Cardiac muscle cell (in vitro differentiated cells and primary cell): ENCODE data around the gene TMEM139. TPM values are rescaled to one million over a fixed set of nuclear protein-coding genes. Genes with fewer than 3 reads are reported as not detected.
A peak's percentile ranks its signal among the peaks of the same experiment; 100 is the strongest.

Source experiments
- DNase-seq, 2 donors: peaks; one replicate each; pipeline versions ENCODE4 v3.0.0 to v3.0.0-alpha.2; 2010 to 2017; ENCODE audit warnings: low read depth in 1 of 2, low spot score in 1 of 2
- H3K27ac ChIP-seq: fragments of 200-600 bp; sonication (generic); 2 replicates; pipeline ENCODE4 v1.5.1; 2016
- H3K27me3 ChIP-seq: fragments of 200-600 bp; sonication (generic); 2 replicates; pipeline ENCODE4 v1.6.0; 2016; ENCODE audit warnings: control low read depth
- H3K36me3 ChIP-seq: fragments of 200-600 bp; sonication (generic); 2 replicates; pipeline ENCODE4 v1.5.1; 2016; ENCODE audit warnings: control low read depth
- H3K4me1 ChIP-seq: fragments of 200-600 bp; sonication (generic); 2 replicates; pipeline ENCODE4 v1.8.1; 2017; ENCODE audit warnings: low read depth, mild to moderate bottlenecking, mixed run types
- H3K4me3 ChIP-seq: fragments of 200-600 bp; sonication (generic); 2 replicates; pipeline ENCODE4 v1.5.1; 2016; ENCODE audit warnings: mild to moderate bottlenecking
- H3K9me3 ChIP-seq: fragments of 200-600 bp; sonication (generic); 2 replicates; pipeline ENCODE4 v1.5.1; 2017; ENCODE audit warnings: low read depth, mild to moderate bottlenecking, control low read depth
- CTCF ChIP-seq: IDR thresholded peaks from 2 replicates; pipeline ENCODE4 v1.5.1; 2012; ENCODE audit warnings: low read depth, mild to moderate bottlenecking, low read length
- polyA plus RNA-seq: library from polyadenylated mRNA; unstranded; fragments of >200 nt; fragmentation: Nextera tagmentation; extraction: Ambion mirVana; gene quantifications from 2 replicates; pipeline ENCODE4 v1.2.1, GENCODE V29; 2016
- total RNA-seq: library from RNA; depleted of rRNA; stranded (reverse); fragments of >200 nt; gene quantifications from 2 replicates; pipeline ENCODE4 v1.2.3, GENCODE V29; 2016

The TMEM139 gene
- total and polyA plus RNA-seq, 2 experiments from 2014 or later: 0.69 to 2.0 TPM

GRCh38 chr7:143314127-143314526 lies 29.4 kb downstream of the TMEM139 start:
- no peak for TF ChIP-seq CTCF
- H3K9me3 ChIP-seq: no peaks in the 10 kb centered on the region

DNA sequence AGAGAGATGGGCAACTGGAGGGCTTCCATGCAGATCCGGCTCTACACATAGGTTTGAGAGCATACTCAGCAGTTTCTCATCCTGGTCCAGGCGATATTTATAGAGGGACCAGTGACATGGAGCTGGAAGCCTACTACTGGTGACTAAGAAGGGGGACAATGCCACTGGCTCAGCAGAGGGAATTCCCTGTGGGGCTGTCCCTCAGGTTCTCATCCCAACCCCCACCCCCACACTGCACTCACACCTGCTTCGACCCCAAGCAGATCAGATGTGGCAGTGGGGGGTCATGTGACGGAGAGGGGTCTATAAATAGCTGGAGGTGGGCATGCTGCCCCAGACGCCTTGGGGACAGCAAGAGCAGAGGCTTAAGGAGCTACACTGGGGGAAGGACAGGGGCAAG lies 31.0 kb downstream of the TMEM139 start, which contains the start of gene CLCN1:
TSS of gene CLCN1 (plus strand) at position 336 of the 400 bp plus-strand sequence. CDS start 102 bp downstream, outside the sequence.
- H3K4me1 ChIP-seq: peaks cover 7% of the 10 kb centered on the region
- no peaks in the 10 kb centered on the region for H3K27me3 ChIP-seq
- H3K36me3 ChIP-seq: no peaks in the 10 kb centered on the region
- H3K4me3 ChIP-seq: no peak within 1 kb of the TSS
- DNase-seq: no peak
- no peak for TF ChIP-seq CTCF
- H3K27ac ChIP-seq: no peak within 1 kb of the TSS
- no peaks in the 10 kb centered on the region for H3K9me3 ChIP-seq

More at GRCh38 chr7:143314127-143314526, 29.4 kb downstream of the TMEM139 start:
- DNase-seq: no peak
- H3K4me1 ChIP-seq: peaks cover 7% of the 10 kb centered on the region
- H3K36me3 ChIP-seq: no peaks in the 10 kb centered on the region
- no peak overlapping the region for H3K27ac ChIP-seq
- no peak overlapping the region for H3K4me3 ChIP-seq
- H3K27me3 ChIP-seq: no peaks in the 10 kb centered on the region

GRCh38 chr7:143316492-143316891 lies 31.7 kb downstream of the TMEM139 start:
- Histone ChIP-seq H3K4me1 (peaks cover 7% of the 10 kb centered on the region), H3K9me3 (no peaks in the 10 kb centered on the region), H3K27me3 (no peaks in the 10 kb centered on the region), H3K36me3 (no peaks in the 10 kb centered on the region), H3K4me3 (no peak overlapping the region), H3K27ac (no peak overlapping the region)
- DNase-seq: no peak
- TF ChIP-seq CTCF: no peak

- Histone ChIP-seq H3K9me3 (no peaks in the 10 kb centered on the region), H3K4me3 (no peak overlapping the region), H3K36me3 (no peaks in the 10 kb centered on the region), H3K4me1 (peaks cover 7% of the 10 kb centered on the region), H3K27ac (no peak overlapping the region), H3K27me3 (no peaks in the 10 kb centered on the region)
- peak in 1 of 2 donors; percentile 61 for DNase-seq
- TF ChIP-seq CTCF: no peak
Observed at GRCh38 chr7:143318661-143319060, 33.9 kb downstream of the TMEM139 start.

DNA sequence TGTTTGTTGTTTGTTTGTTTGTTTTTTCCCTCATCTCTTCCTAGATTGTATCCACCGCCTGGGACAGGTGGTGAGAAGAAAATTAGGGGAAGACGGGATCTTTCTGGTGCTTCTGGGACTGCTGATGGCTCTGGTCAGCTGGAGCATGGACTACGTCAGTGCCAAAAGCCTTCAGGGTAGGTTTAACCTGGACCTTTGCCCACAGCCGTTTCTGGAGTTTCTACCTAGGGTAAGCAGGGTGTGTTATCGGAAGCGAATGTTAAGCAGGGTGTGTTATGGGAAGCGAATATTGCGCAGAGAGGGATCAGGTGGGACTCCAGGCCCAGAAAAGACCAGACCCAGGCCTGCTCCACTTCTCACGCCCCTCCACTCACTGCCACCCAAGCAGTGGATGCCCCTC lies 35.9 kb downstream of the TMEM139 start:
- H3K4me1 ChIP-seq: peaks cover 7% of the 10 kb centered on the region
- no peak overlapping the region for H3K4me3 ChIP-seq
- no peaks in the 10 kb centered on the region for H3K27me3 ChIP-seq
- no peak overlapping the region for H3K27ac ChIP-seq
- no peaks in the 10 kb centered on the region for H3K36me3 ChIP-seq
- no peak for DNase-seq
- no peak for TF ChIP-seq CTCF
- no peaks in the 10 kb centered on the region for H3K9me3 ChIP-seq

GRCh38 chr7:143321242-143321641 lies 36.5 kb downstream of the TMEM139 start:
- no peak overlapping the region for H3K4me3 ChIP-seq
- no peak for DNase-seq
- no peak for TF ChIP-seq CTCF
- H3K36me3 ChIP-seq: no peaks in the 10 kb centered on the region
- H3K9me3 ChIP-seq: no peaks in the 10 kb centered on the region
- peaks cover 2% of the 10 kb centered on the region for H3K4me1 ChIP-seq
- no peak overlapping the region for H3K27ac ChIP-seq
- no peaks in the 10 kb centered on the region for H3K27me3 ChIP-seq
